Astrocyte (in vitro differentiated cells and primary cell): ENCODE results near the gene ACTR3C. TPM values are rescaled to one million over a fixed set of nuclear protein-coding genes. Genes with fewer than 3 reads are reported as not detected.

Experiments
- DNase-seq: peaks from one replicate; pipeline ENCODE4 v3.0.0-alpha.2; 2010; ENCODE audit warnings: low read depth
- FAIRE-seq: peaks from 2 replicates; lab custom pipeline; 2011; peaks lifted over from hg19 to GRCh38; lab: Jason Lieb, UNC
- H2AFZ ChIP-seq: 2 replicates; pipeline ENCODE4 v1.6.0; 2012; ENCODE audit warnings: low read depth, low read length, inconsistent platforms
- H3K27ac ChIP-seq: 2 replicates; pipeline ENCODE4 v1.5.1; 2011; ENCODE audit warnings: low read depth, low read length, inconsistent platforms
- H3K27me3 ChIP-seq: 2 replicates; pipeline ENCODE4 v1.6.0; 2011; ENCODE audit warnings: low read length, inconsistent platforms; ENCODE audit not compliant: insufficient read depth
- H3K36me3 ChIP-seq: 2 replicates; pipeline ENCODE4 v1.5.1; 2011; ENCODE audit warnings: low read length, inconsistent platforms; ENCODE audit not compliant: insufficient read depth
- H3K4me1 ChIP-seq: 2 replicates; pipeline ENCODE4 v1.5.1; 2011; ENCODE audit warnings: low read length, inconsistent platforms; ENCODE audit not compliant: insufficient read depth
- H3K4me2 ChIP-seq: 2 replicates; pipeline ENCODE4 v1.6.0; 2012; ENCODE audit warnings: low read length, inconsistent platforms
- H3K4me3 ChIP-seq: 2 replicates; pipeline ENCODE4 v1.5.1; 2011; ENCODE audit warnings: low read depth, mild to moderate bottlenecking, low read length, inconsistent platforms; ENCODE audit not compliant: insufficient read depth
- H3K79me2 ChIP-seq: 2 replicates; pipeline ENCODE4 v1.6.0; 2012; ENCODE audit warnings: mild to moderate bottlenecking, low read length, inconsistent platforms; ENCODE audit not compliant: insufficient read depth
- H3K9ac ChIP-seq: 2 replicates; pipeline ENCODE4 v1.6.0; 2012; ENCODE audit warnings: mild to moderate bottlenecking, low read length, inconsistent platforms
- H3K9me3 ChIP-seq: 2 replicates; pipeline ENCODE4 v1.5.1; 2012; ENCODE audit warnings: low read depth, mild to moderate bottlenecking, low read length, inconsistent platforms; ENCODE audit not compliant: insufficient read depth
- H4K20me1 ChIP-seq: 2 replicates; pipeline ENCODE4 v1.6.0; 2012; ENCODE audit warnings: low read length, inconsistent platforms; ENCODE audit not compliant: insufficient read depth
- H3K27ac Mint-ChIP-seq: one replicate; pipeline ENCODE4 v1.8.0; 2021; ENCODE audit warnings: mild to moderate bottlenecking, mixed read lengths; ENCODE audit not compliant: unreplicated experiment
- H3K27me3 Mint-ChIP-seq: one replicate; pipeline ENCODE4 v1.8.0; 2021; ENCODE audit warnings: low read depth, mixed read lengths; ENCODE audit not compliant: unreplicated experiment
- H3K36me3 Mint-ChIP-seq: one replicate; pipeline ENCODE4 v1.8.0; 2021; ENCODE audit warnings: low read depth, mixed read lengths; ENCODE audit not compliant: unreplicated experiment
- H3K4me1 Mint-ChIP-seq: one replicate; pipeline ENCODE4 v1.8.0; 2021; ENCODE audit warnings: low read depth, mixed read lengths; ENCODE audit not compliant: unreplicated experiment
- H3K4me3 Mint-ChIP-seq: one replicate; pipeline ENCODE4 v1.8.0; 2021; ENCODE audit warnings: mild to moderate bottlenecking, moderate library complexity, mixed read lengths; ENCODE audit not compliant: unreplicated experiment
- H3K9me3 Mint-ChIP-seq: one replicate; pipeline ENCODE4 v1.8.0; 2021; ENCODE audit warnings: mild to moderate bottlenecking, mixed read lengths; ENCODE audit not compliant: unreplicated experiment
- CTCF ChIP-seq: IDR thresholded peaks from 2 replicates; pipeline ENCODE4 v1.5.1; 2011; ENCODE audit warnings: low read depth, mild to moderate bottlenecking, inconsistent platforms, low read length, moderate library complexity; ENCODE audit not compliant: insufficient read depth
- EZH2 ChIP-seq: IDR thresholded peaks from 2 replicates; pipeline ENCODE4 v1.6.1; 2012; ENCODE audit warnings: mild to moderate bottlenecking, low read length, inconsistent platforms; ENCODE audit not compliant: insufficient read depth
- total RNA-seq: library from RNA; stranded (reverse); gene quantifications from 2 replicates; pipeline ENCODE4 v1.2.1, GENCODE V29; 2021

Gene ACTR3C
- total RNA-seq, 1 donor from 2014 or later, result 0.25 TPM

- no peaks in the 10 kb centered on the region for H3K9me3 ChIP-seq
- no peak overlapping the region for H3K9ac ChIP-seq
- DNase-seq (no peak), FAIRE-seq (no peak)
- peaks cover 3% of the 10 kb centered on the region for H3K9me3 Mint-ChIP-seq
- peaks cover 7% of the 10 kb centered on the region for H3K36me3 Mint-ChIP-seq
- H4K20me1 ChIP-seq, result peaks cover 7% of the 10 kb centered on the region
- H3K36me3 ChIP-seq, result no peaks in the 10 kb centered on the region
- TF ChIP-seq CTCF, result no peak
- H3K4me3 Mint-ChIP-seq, result no peak overlapping the region
- no peaks in the 10 kb centered on the region for H3K79me2 ChIP-seq
- no peak overlapping the region for H3K4me3 ChIP-seq
- no peak overlapping the region for H2AFZ ChIP-seq
- no peak overlapping the region for H3K4me2 ChIP-seq
- H3K4me1 Mint-ChIP-seq, result peaks cover 14% of the 10 kb centered on the region
- peaks cover 12% of the 10 kb centered on the region for H3K4me1 ChIP-seq
- H3K27me3 Mint-ChIP-seq, result peaks cover 34% of the 10 kb centered on the region
- H3K27ac Mint-ChIP-seq, result no peak overlapping the region
- H3K27ac ChIP-seq, result no peak overlapping the region
- H3K27me3 ChIP-seq, result peaks cover 14% of the 10 kb centered on the region
These were observed 15.0 kb upstream of the ACTR3C start for GRCh38 chr7:150338166-150338829.

- H3K9me3 Mint-ChIP-seq, result no peaks in the 10 kb centered on the region
These were observed 14.3 kb upstream of the ACTR3C start for GRCh38 chr7:150337659-150338081.

More at GRCh38 chr7:150337659-150338081, 14.3 kb upstream of the ACTR3C start:
- H3K36me3 Mint-ChIP-seq, result peaks cover 7% of the 10 kb centered on the region
- peaks cover 10% of the 10 kb centered on the region for H3K27me3 ChIP-seq
- H3K4me3 ChIP-seq, result no peak overlapping the region
- TF ChIP-seq CTCF, result no peak
- TF ChIP-seq EZH2, result no peak
- H2AFZ ChIP-seq, result no peak overlapping the region
- peaks cover 27% of the 10 kb centered on the region for H3K27me3 Mint-ChIP-seq
- no peak overlapping the region for H3K9ac ChIP-seq
- peaks cover 12% of the 10 kb centered on the region for H3K4me1 ChIP-seq
- peaks cover 7% of the 10 kb centered on the region for H4K20me1 ChIP-seq
- no peak overlapping the region for H3K27ac Mint-ChIP-seq
- H3K36me3 ChIP-seq, result no peaks in the 10 kb centered on the region
- H3K27ac ChIP-seq, result no peak overlapping the region
- H3K4me1 Mint-ChIP-seq, result peaks cover 14% of the 10 kb centered on the region
- FAIRE-seq (no peak), DNase-seq (no peak)
- no peaks in the 10 kb centered on the region for H3K9me3 ChIP-seq
- H3K4me3 Mint-ChIP-seq, result no peak overlapping the region
- no peak overlapping the region for H3K4me2 ChIP-seq
- no peaks in the 10 kb centered on the region for H3K79me2 ChIP-seq
